Endothelial cell of umbilical vein (primary cell): ENCODE data around the gene NUBPL. TPM values are rescaled to one million over a fixed set of nuclear protein-coding genes. Genes with fewer than 3 reads are reported as not detected.
"Not testable (repeated sequence)": the region's sequence is repeated elsewhere in the genome, so short reads cannot be mapped to it uniquely, and the experiment has no call there.

Source experiments
- BruUV-seq: library from RNA; stranded (reverse); fragments of 400-500 nt; replicated peaks from 2 replicates; lab custom pipeline; 2021; lab: Mats Ljungman, UMichigan
- CTCF ChIA-PET: fragments of 300-600, 350-600 bp; sonication (Branson Sonifier 250); formaldehyde crosslinking; loops from one replicate; lab custom pipeline; 2021; ENCODE audit warnings: antibody characterized with exemption, inconsistent platforms; lab: Charles Lee
- POLR2A ChIA-PET: fragments of 300-600, 350-600 bp; sonication (Branson Sonifier 250); formaldehyde crosslinking; loops from one replicate; lab custom pipeline; 2021; ENCODE audit warnings: antibody characterized with exemption, inconsistent platforms; lab: Charles Lee
- DNase-seq: peaks from one replicate; pipeline ENCODE4 v3.0.0-alpha.2; 2011; ENCODE audit warnings: low read depth, low spot score
- FAIRE-seq: peaks from 2 replicates; lab custom pipeline; 2011; peaks lifted over from hg19 to GRCh38; lab: Jason Lieb, UNC
- H2AFZ ChIP-seq: 2 replicates; pipeline ENCODE4 v1.6.0; 2012; ENCODE audit warnings: low read depth, low read length, control low read depth, inconsistent platforms
- H3K27ac ChIP-seq: 2 replicates; pipeline ENCODE4 v1.5.1; 2011; ENCODE audit warnings: low read depth, mild to moderate bottlenecking, control low read depth, low read length, moderate library complexity; ENCODE audit not compliant: insufficient read depth
- H3K27me3 ChIP-seq, 2 experiments: 2 replicates each; pipeline versions ENCODE4 v1.6.0 to v1.6.1; 2011; ENCODE audit warnings: low read length in 2 of 2, mixed read lengths in 1 of 2; ENCODE audit not compliant: control insufficient read depth in 2 of 2, insufficient read depth in 2 of 2
- H3K36me3 ChIP-seq, 2 experiments: 2 replicates in 1 of 2; 3 replicates in 1 of 2; pipeline ENCODE4 v1.5.1; 2011; ENCODE audit warnings: low read length in 2 of 2, mild to moderate bottlenecking in 1 of 2, moderate library complexity in 1 of 2; ENCODE audit not compliant: control insufficient read depth in 2 of 2, insufficient read depth in 2 of 2; ENCODE audit errors: extremely low read depth in 1 of 2
- H3K4me1 ChIP-seq: 3 replicates; pipeline ENCODE4 v1.5.1; 2011; ENCODE audit warnings: mild to moderate bottlenecking, low read length; ENCODE audit not compliant: control insufficient read depth, insufficient read depth; ENCODE audit errors: extremely low read depth
- H3K4me2 ChIP-seq: 2 replicates; pipeline ENCODE4 v1.6.1; 2011; ENCODE audit warnings: low read length, control low read depth, mixed read lengths; ENCODE audit not compliant: insufficient read depth
- H3K4me3 ChIP-seq, 3 experiments: fragments of 200-600 bp in 1 of 3; sonication (generic), shearing (Covaris generic) in 1 of 3; replicated peaks in 1 of 3; 2 replicates each; pipeline ENCODE4 v1.5.1; 2011 to 2016; ENCODE audit warnings: control low read depth in 3 of 3, low read length in 3 of 3, mild to moderate bottlenecking in 2 of 3, inconsistent platforms in 1 of 3, low read depth in 1 of 3, moderate library complexity in 1 of 3; ENCODE audit not compliant: insufficient read depth in 1 of 3
- H3K79me2 ChIP-seq: 2 replicates; pipeline ENCODE4 v1.6.0; 2012; ENCODE audit warnings: low read length, inconsistent platforms; ENCODE audit not compliant: control insufficient read depth, insufficient read depth
- H3K9ac ChIP-seq: replicated peaks from 2 replicates; pipeline ENCODE3; 2011; ENCODE audit warnings: low read length, control low read depth; ENCODE audit not compliant: insufficient read depth; ENCODE audit errors: extremely low read depth
- H3K9me1 ChIP-seq: replicated peaks from 3 replicates; pipeline ENCODE4 v1.6.0; 2011; ENCODE audit warnings: mild to moderate bottlenecking, low read length; ENCODE audit not compliant: control insufficient read depth, insufficient read depth; ENCODE audit errors: extremely low read depth
- H3K9me3 ChIP-seq: replicated peaks from 2 replicates; pipeline ENCODE4 v1.5.1; 2012; ENCODE audit warnings: low read length, inconsistent platforms; ENCODE audit not compliant: control insufficient read depth, insufficient read depth
- H4K20me1 ChIP-seq: replicated peaks from 2 replicates; pipeline ENCODE3; 2011; ENCODE audit warnings: mild to moderate bottlenecking, low read length; ENCODE audit not compliant: control insufficient read depth, insufficient read depth; ENCODE audit errors: extremely low read depth
- EZH2 ChIP-seq: IDR thresholded peaks from 2 replicates; pipeline ENCODE4 v1.6.1; 2012; ENCODE audit warnings: borderline replicate concordance, low read depth, mild to moderate bottlenecking, moderate library complexity, low read length, inconsistent platforms; ENCODE audit not compliant: severe bottlenecking
- FOS ChIP-seq: IDR thresholded peaks from 2 replicates; pipeline ENCODE4 v1.6.1; 2011; ENCODE audit warnings: mild to moderate bottlenecking, low read length, moderate library complexity, borderline replicate concordance; ENCODE audit not compliant: insufficient read depth
- GATA2 ChIP-seq: IDR thresholded peaks from 2 replicates; pipeline ENCODE4 v1.7.0; 2011; ENCODE audit warnings: low read depth, mild to moderate bottlenecking, moderate library complexity, mixed read lengths, low read length; ENCODE audit not compliant: insufficient read length, insufficient read depth
- JUN ChIP-seq: IDR thresholded peaks from 2 replicates; pipeline ENCODE4 v1.6.1; 2011; ENCODE audit warnings: borderline replicate concordance, low read depth; ENCODE audit not compliant: insufficient read length, insufficient read depth
- MYC ChIP-seq: IDR thresholded peaks from one replicate; pipeline ENCODE4 v1.6.1; 2011; ENCODE audit warnings: mild to moderate bottlenecking, low read depth, low read length
- POLR2A ChIP-seq: IDR thresholded peaks from 2 replicates; pipeline ENCODE4 v1.6.1; 2012; ENCODE audit warnings: low read depth, mild to moderate bottlenecking, control low read depth, low read length
- POLR2AphosphoS5 ChIP-seq: IDR thresholded peaks from 2 replicates; pipeline ENCODE4 v1.6.1; 2012; ENCODE audit warnings: low read depth, mild to moderate bottlenecking, control low read depth, low read length, moderate library complexity; ENCODE audit not compliant: insufficient read depth
- dilution Hi-C: fragments of 300-500 bp; cut with MboI; formaldehyde crosslinking; loops from one replicate; pipeline ENCODE4 v1.15.0; 2019; ENCODE audit warnings: low sequenced_read_pairs; ENCODE audit not compliant: extremely low pct_ligation_motif_present
- intact Hi-C: fragments of 100-400 bp; cut with micrococcal nuclease; formaldehyde crosslinking; loops from one replicate; pipeline ENCODE4 v1.10.0; 2022
- polyA plus RNA-seq, 4 experiments: library from polyadenylated mRNA; depleted of rRNA in 3 of 4; stranded (reverse) in 3 of 4; unstranded in 1 of 4; fragments of >200 nt; gene quantifications; 2 replicates each; pipeline versions ENCODE4 v1.2.1 to v1.2.3, GENCODE V29; 2011 to 2012; ENCODE audit warnings: missing spikeins in 1 of 4
- total RNA-seq: library from RNA; stranded (reverse); gene quantifications from 2 replicates; pipeline ENCODE4 v1.2.3, GENCODE V29; 2021
- TF ChIP-seq, protein P1 (sequence below): IDR thresholded peaks from 2 replicates; pipeline ENCODE4 v1.6.1; 2011; ENCODE audit not compliant: insufficient read depth, insufficient read length
- TF ChIP-seq, protein P2 (sequence below), 2 donors: IDR thresholded peaks; 1 replicate in 1 of 2; 2 replicates in 1 of 2; pipeline ENCODE4 v1.5.1; 2011; ENCODE audit warnings: low read length in 2 of 2, mild to moderate bottlenecking in 2 of 2, moderate library complexity in 2 of 2, control low read depth in 1 of 2, inconsistent platforms in 1 of 2, low read depth in 1 of 2; ENCODE audit not compliant: insufficient read depth in 1 of 2; ENCODE audit errors: extremely low read depth in 1 of 2

The NUBPL gene
- total and polyA plus RNA-seq, 2 donors (not counting 3 experiments of a cell fraction or from before 2014, with no cell fraction given) = 2.1 to 12.3 TPM

DNA sequence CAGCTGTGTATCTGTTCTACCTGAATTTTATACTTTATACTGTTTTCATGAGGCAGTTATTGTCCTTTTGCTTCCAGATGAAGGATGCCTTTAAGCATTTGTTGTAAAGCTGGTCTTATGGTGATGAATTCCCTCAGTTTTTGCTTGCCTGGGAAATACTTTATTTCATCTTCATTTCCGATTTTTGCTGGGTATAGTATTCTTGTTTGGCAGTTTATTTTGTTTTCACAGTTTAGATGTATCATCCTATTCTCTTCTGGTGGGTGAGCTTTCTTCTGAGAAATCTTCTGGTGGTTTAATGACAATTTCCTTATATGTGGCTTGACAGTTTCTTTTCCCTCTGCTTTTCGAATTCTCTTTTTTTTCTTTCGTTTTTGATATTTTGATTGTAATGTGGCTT is 188.1 kb downstream of the NUBPL start:
- dilution Hi-C loops = no loop called here
- no peaks in the 10 kb centered on the region for H3K36me3 ChIP-seq
- intact Hi-C loops = no loop called here
- no peak overlapping the region for H3K9ac ChIP-seq
- H4K20me1 ChIP-seq = no peaks in the 10 kb centered on the region
- no TSS peak for BruUV-seq
- FAIRE-seq (no peak), DNase-seq (no peak)
- H3K9me3 ChIP-seq = no peaks in the 10 kb centered on the region
- no peak overlapping the region for H3K4me3 ChIP-seq
- H3K4me1 ChIP-seq = no peaks in the 10 kb centered on the region
- H2AFZ ChIP-seq = no peak overlapping the region
- no peak overlapping the region for H3K4me2 ChIP-seq
- CTCF ChIA-PET = no interaction called here
- no peak overlapping the region for H3K27ac ChIP-seq
- H3K27me3 ChIP-seq = no peaks in the 10 kb centered on the region
- TF ChIP-seq GATA2 (no peak), MYC (no peak), FOS (no peak), POLR2AphosphoS5 (no peak), POLR2A (no peak), JUN (no peak), EZH2 (no peak)
- TF ChIP-seq, protein P1, sequence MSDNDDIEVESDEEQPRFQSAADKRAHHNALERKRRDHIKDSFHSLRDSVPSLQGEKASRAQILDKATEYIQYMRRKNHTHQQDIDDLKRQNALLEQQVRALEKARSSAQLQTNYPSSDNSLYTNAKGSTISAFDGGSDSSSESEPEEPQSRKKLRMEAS = no peak
- TF ChIP-seq, protein P2, sequence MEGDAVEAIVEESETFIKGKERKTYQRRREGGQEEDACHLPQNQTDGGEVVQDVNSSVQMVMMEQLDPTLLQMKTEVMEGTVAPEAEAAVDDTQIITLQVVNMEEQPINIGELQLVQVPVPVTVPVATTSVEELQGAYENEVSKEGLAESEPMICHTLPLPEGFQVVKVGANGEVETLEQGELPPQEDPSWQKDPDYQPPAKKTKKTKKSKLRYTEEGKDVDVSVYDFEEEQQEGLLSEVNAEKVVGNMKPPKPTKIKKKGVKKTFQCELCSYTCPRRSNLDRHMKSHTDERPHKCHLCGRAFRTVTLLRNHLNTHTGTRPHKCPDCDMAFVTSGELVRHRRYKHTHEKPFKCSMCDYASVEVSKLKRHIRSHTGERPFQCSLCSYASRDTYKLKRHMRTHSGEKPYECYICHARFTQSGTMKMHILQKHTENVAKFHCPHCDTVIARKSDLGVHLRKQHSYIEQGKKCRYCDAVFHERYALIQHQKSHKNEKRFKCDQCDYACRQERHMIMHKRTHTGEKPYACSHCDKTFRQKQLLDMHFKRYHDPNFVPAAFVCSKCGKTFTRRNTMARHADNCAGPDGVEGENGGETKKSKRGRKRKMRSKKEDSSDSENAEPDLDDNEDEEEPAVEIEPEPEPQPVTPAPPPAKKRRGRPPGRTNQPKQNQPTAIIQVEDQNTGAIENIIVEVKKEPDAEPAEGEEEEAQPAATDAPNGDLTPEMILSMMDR (IDR thresholded peaks at IDR 0.05; ENCODE audit: extremely low read depth in 1 of 2, insufficient read depth in 1 of 2, low read depth in 1 of 2, low read length in 2 of 2) = no peak
- POLR2A ChIA-PET = no interaction called here
- no peaks in the 10 kb centered on the region for H3K79me2 ChIP-seq
- no peaks in the 10 kb centered on the region for H3K9me1 ChIP-seq

DNA sequence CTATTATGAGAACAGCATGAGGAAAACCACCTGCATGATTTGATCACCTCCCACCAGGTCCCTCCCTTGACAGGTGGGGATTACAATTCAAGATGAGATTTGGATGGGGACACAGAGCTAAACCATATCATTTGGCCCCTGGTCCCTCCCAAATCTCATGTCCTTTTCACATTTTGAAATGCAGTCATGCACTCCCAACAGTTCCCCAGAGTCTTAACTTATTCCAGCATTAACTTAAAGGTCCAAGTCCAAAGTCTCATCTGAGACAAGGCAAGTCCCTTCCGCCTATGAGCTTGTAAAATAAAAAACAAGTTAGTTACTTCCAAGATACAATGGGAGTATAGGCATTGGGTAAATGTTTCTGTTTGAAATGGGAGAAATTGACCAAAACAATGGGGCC is 189.8 kb downstream of the NUBPL start:
- BruUV-seq, H3K27me3 ChIP-seq, H3K9me1 ChIP-seq, H3K27ac ChIP-seq, H3K9me3 ChIP-seq, intact Hi-C loops, POLR2A ChIA-PET, FAIRE-seq, H3K79me2 ChIP-seq, CTCF ChIA-PET, H3K9ac ChIP-seq, DNase-seq, dilution Hi-C loops, H3K4me2 ChIP-seq, H3K4me3 ChIP-seq, H4K20me1 ChIP-seq, H2AFZ ChIP-seq, H3K4me1 ChIP-seq, H3K36me3 ChIP-seq: not testable (repeated sequence)
